Measurements from ENCODE around the gene FLACC1.
"Not testable (repeated sequence)": the region's sequence is repeated elsewhere in the genome, so short reads cannot be mapped to it uniquely, and the experiment has no call there.

Gene FLACC1

DNA sequence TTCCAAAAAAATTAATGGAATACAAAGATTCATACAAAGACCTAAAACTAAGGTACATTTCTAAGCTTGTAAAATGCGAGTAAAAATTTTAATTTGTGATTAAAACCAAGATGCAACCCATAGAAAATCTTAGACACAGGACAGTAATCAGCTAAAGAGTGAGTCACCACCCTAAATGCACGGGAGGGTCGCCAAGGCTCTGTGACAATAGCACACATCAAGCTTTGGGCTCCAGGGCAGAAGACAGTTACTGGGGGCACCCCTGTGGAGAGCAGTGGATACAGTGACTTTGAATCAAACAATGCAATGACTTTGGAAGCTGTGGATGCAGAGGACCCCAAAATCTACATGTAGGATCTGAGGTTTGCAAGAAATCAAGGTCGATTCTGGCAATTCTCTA is 7.5 kb downstream of the FLACC1 start:
- no peak for DNase-seq (ENCODE audit: low read depth)

DNA sequence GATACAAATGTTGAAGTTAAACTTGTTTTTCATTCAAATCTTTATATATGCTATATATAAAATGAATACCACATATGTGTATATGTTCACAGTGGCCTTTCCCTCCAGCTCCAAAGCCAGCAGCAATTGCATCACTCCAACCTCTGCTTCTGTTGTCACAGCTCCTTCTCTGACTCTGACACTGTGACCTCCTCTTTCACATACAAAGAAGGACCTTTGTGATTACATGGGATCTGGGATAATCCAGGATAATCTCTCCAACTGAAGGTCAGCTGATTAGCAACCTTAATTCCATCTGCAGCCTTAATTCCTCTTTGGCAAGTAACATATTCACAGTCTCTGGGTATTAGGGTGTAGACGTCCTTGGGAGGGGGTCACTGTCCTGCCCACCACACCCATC is 8.4 kb downstream of the FLACC1 start:
- DNase-seq (ENCODE audit: low read depth): no peak

DNA sequence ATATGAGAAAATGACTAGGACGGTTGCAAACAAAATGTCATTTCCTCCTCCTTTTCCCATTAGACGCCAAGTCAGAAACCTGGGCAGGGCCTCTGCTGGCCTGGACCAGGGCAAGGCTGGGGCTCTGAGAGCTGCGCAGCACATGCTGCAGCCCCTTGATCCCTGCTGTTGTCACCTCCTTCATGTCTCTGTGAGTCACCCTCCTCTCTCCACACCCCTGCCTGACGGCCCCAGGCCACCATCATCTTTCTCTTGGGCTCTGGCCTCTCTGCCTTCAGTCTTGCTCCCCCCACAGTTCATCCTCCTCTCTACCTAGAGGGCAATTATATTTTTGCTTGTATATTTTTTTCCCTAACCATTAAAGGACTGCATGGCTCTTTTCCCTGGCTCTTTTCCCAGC is 10.0 kb downstream of the FLACC1 start:
- no peak for DNase-seq (ENCODE audit: low read depth)

DNA sequence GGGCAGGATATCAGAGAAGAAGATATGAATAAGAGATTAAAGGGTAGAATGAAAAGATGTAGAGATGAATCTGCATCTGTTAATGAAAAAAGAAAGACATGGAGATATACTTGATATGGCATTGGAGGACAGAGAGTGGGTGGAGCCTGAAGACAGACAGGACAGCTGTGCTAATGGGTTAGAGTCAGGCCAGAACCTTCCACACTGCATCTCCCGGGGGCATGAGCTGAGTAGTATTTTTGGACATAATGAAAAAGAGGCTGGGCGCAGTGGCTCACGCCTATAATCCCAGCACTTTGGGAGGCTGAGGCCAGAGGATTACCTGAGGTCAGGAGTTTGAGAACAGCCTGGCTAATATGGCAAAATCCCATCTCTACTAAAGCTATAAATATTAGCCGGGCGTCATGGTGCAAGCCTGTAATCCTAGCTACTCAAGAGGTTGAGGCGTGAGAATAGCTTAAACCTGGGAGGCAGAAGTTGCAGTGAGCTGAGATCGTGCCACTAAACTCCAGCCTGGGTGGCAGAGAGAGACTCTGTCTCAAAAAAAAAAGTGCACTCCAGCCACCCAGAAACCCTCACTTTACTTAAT is 11.4 kb downstream of the FLACC1 start:
- DNase-seq (ENCODE audit: low read depth): no peak

DNA sequence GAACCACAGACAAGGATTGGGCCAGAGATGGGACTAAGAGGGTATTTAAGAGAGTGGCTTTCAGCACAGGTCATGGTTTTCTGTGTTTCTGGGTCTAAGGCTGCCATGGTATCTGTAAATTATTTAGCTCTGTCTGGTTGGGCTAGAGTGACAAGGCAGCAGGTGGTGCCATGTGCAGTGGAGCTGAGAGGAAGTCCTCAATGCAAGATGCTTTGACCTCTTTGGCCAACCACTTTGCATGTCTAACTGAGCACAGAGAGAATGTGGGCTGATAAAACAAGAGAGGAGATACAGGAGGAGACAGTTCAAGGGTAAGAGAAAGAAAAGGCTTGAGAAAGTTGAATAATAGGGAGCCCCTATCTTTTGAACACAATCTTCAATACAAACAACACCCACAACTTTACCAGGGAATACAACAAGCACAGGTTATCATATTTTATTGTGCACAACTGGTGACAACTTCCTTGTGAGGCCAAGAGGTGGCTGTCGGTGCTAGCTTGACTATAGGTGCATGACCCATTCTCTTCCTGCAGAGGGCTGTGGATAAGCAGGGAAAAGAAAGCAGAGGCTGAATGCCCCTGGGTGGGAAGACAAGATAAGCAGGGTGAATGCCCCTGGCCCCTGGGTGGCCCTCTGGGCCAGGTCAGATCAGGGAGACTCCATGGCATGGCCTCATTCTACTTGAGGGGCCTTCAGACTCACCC is 12.3 kb downstream of the FLACC1 start:
- no peak for DNase-seq (ENCODE audit: low read depth)

DNA sequence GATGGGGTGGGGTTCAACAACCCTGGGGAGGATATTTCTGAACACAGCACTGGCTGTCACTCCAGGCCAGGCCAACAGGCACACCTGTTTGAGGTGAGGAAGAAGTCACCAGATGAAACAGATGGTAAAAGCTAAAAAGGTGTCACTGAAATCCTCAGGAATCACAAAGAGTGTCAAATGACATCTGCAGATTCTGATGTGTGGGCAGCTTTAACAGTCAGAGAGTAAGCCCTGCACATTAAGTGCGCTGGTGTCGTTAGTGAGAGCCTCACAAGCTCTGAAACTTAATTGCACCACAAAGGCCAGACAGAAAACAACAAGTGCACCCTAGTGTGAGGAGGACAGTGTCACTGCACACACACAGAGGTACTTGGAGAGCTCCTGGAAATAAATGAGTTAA is 13.6 kb downstream of the FLACC1 start:
- no peak for DNase-seq (ENCODE audit: low read depth)

DNA sequence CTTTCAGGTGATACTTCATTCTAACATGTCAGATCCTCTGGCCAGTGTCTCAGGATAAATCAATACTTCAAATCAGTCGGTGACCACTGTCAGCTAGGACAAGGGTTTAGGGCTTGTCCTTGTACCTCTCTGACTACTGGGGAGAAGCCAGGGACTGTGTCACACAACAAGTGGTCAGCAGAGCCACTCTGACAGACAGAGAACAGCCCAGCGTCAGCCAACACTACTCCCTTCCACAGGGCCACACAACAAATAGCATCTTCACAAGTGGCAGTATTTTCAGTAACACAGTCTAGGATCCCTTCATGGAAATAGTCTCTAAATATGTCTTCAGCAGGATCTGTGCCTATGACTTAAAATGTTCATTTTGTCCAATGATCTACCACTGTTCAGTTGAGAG is 14.2 kb downstream of the FLACC1 start:
- no peak for DNase-seq (ENCODE audit: low read depth)

DNA sequence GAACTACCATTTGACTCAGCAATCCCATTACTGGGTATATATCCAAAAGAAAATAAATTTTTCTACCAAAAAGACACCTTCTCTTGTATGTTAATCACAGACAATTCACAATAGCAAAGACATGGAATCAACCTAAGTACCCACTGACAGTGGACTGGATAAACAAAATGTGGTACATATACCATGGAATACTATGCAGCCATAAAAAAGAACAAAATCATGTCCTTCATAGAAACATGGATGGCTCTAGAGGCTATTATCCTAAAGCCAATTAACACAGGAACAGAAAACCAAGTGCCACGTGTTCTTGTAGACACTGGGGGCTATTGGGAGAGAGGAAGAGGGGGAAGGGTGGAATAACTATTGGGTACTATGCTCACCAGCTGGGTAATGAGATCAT is 27.7 kb downstream of the FLACC1 start:
- DNase-seq (ENCODE audit: low read depth): no peak

DNA sequence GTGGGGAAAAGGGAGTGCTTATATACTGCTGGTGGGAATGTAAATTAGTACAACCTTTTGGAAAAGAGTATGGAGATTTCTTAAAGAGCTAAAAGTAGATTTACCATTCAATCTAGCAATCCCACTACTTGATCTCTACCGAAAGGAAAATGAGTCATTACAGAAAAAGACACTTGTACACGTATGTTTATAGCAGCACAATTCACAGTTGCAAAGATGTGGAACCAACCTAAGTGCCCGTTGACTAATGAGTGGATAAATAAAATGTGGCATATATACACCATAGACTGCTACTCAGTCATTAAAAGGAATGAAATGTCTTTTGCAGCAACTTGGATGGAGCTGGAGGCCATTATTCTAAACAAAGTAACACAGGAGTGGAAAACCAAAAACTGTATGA is 29.5 kb downstream of the FLACC1 start:
- no peak for DNase-seq (ENCODE audit: low read depth)

DNA sequence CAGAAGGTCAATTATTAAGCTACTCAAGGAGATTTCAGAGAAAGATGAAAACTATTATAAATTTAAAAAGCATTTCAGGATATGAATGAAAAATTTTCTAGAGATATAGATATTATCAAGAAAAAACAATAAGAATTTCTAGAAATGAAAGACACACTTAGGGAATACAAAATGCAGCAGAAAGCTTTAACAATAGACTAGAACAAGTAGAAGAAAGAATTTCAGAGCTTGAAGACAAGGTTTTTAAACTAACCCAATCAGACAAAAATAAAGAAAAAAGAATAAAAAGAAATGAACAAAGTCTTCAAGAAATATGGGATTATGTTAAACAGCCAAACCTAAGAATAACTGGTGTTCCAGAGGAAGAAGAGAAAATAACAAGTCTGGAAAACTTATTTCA is 34.4 kb downstream of the FLACC1 start:
- DNase-seq (ENCODE audit: low read depth): no peak

DNA sequence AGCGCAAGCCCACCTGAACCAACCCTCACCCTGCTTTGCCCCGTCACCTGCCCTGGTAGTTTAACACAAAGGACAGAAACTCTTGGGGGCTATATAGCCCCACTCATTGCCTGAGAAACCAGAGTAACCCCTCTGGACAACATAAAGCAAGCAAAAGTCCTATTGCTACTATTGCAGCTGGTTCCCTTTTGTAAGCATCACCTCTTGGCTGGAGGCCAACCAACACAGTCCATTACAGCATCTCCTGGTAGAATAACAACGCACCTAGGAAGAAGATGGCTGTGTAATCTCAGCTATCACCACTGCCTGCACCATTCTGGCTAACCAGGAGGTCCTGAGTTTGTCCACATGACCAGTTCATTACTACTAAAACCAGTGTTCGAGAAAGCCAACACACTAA is 36.4 kb downstream of the FLACC1 start:
- DNase-seq (ENCODE audit: low read depth): no peak

DNA sequence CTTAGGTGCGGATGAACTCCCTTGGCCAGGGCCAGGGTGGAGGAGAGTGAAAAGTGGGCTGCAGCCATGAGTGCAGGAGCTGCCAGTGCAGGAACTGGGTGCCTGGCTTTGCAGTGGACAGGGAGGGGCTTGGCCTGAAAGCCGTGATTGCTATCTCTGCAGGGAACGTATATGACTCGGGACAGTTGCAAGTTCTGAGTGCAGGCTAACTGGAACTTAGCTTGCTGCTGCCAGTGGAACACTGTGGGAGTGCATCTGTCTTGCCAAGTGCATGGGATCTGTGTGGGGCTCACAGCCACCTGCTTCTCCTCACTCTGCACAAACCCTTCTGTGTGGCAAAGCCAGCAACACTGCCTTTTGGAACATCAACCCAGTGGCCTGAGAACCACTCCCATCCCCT is 36.9 kb downstream of the FLACC1 start:
- no peak for DNase-seq (ENCODE audit: low read depth)

DNA sequence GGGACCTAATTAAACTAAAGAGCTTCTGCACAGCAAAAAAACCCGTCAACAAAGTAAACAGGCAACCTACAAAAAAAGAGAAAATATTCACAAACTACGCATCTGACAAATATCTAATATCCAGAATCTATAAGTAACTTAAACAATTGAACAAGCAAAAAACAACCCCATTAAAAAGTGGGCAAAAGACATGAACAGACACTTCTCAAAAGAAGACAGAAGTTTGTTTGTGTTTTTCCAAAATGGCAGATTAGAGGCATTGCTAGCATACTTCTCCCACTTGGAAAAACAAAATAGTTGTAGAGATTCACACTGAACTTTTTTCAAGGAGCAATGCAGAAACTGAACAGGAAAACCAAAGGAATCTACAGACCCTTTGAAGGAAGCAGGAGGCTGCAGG is 37.6 kb downstream of the FLACC1 start:
- DNase-seq (ENCODE audit: low read depth): no peak

DNA sequence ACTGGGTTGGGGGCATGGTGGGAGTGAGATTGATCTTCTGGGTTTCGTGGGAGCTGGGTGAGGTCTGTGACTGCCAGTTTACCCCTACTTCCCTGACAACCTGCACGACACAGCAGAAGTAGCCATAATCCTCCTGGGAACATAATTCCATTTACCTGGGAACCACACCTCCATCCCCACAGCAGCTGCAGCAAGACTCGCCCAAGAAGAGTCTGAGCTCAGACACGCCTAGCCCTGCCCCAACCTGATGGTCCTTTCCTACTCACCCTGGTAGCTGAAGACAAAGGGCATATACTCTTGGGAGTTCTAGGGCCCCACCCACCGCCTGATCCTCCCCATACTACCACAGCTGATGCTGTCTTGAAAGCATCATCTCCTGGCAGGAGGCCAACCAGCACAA is 43.8 kb downstream of the FLACC1 start:
- no peak for DNase-seq (ENCODE audit: low read depth)

DNA sequence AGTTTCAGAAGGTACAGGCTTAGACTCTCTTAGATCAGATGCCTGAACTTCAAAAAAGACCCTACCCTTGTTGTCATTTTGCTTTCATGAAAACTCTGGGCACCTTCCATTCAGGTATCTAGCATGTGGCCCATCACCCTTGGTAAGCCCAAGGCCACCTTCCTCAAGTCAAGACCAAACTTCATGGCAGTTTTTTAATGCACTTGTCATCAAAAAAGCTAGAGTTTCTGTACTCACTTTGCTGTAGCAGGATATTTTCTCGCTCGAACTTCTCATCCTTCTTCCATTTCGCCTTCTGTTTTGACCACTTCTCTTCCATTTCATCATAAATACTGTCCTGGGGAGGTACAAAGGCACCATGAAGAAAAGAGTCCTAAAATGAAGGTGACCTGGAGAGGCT is 48.2 kb downstream of the FLACC1 start:
- DNase-seq (ENCODE audit: low read depth): no peak

DNA sequence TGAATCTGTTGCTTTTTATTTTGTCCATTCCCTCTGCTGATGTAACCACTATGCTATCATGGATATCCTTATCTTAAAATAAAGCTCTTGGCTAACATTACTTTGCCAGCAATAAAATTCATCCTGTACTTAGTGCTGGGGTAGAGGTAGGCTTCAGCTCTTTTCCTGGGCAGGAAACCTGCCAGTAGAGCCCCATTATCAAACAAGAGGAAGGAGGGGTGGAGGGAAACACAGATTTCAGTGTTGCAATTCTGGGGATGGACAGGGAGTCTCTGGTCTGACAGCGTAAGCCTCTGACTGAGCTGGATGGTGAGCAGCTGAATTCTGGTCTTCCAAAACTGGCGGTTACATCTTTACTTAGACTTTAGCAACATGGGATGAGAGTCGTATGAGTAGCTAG is 49.3 kb downstream of the FLACC1 start:
- DNase-seq (ENCODE audit: low read depth): no peak

DNA sequence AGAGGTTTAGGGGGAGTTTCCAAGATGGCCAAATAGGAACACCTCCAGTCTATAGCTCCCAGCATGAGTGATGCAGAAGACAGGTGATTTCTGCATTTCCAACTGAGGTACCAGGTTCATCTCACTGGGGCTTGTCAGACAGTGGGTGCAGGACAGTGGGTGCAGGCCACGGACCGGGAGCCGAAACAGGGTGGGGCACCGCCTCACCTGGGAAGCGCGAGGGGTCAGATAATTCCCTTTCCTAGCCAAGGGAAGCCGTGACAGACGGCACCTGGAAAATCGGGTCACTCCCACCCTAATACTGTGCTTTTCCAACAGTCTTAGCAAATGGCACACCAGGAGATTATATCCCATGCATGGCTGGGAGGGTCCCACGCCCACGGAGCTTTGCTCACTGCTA is 57.2 kb downstream of the FLACC1 start:
- DNase-seq (ENCODE audit: low read depth): not testable (repeated sequence)

DNA sequence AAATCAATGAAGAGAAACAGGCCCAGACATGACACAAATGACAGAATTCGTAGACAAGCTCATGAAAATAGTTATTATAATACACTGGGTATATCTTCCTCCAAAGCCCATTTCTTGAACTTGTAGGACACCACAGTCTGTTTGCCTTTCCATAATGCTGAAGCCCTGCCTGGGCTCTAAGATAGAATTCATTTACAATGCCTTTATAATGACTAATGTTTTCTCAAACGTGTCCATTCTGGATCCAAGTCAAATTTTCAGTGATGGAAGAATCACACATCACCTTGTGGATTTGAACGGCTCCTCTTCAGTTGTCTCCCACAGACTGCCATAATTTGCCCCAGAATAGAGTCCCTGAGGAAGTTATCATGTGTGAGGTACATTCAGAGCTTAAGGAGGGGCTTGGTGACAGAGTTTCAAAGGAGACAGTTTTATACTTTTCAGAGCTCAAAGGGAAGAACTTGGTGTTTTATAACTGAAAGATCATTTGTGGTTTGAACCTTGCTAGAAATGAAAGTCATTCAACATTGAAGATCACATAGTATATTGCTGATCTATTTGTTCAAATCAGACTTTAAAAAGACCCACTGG is 58.6 kb downstream of the FLACC1 start:
- DNase-seq (ENCODE audit: low read depth): no peak

DNA sequence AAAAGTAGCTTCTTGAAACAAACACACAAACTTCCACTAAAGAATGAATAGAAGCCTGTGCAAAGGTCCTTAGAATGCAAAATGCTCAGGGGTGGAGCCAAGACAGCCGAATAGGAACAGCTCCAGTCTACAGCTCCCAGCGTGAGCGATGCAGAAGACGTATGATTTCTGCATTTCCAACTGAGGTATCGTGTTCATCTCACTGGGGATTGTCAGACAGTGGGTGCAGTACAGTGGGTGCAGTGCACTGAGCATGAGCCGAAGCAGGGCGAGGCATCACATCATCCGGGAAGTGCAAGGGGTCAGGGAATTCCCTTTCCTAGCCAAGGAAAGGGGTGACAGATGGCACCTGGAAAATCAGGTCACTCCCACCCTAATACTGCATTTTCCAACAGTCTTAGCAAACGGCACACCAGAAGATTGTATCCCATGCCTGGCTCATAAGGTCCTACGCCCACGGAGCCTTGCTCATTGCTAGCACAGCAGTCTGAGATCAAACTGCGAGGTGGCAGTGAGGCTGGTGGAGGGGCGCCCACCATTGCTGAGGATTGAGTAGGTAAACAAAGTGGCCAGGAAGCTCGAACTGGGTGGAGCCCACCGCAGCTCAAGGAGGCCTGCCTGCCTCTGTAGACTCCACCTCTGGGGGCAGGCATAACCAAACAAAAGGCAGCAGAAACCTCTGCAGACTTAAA is 66.5 kb downstream of the FLACC1 start:
- not testable (repeated sequence) for DNase-seq (ENCODE audit: low read depth)

DNA sequence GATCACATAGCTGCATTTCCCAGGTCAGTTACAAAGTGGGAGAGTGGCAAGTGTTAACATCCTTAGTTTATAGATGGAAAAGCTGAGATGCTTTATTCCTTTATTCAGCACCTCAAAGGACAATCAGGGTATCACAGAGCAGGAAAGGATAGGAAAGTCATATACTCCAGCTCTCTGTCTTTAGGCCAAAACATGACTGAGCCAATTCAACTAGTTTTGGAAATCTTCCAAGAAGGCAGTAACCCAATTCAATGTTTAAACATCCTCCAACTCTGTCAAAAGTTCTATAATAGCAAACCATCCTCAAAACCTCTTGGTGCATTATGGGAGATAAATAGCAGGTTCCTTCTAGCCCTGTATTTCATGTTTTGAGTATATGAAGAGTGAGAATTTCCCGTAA is 71.6 kb downstream of the FLACC1 start:
- no peak for DNase-seq (ENCODE audit: low read depth)

DNA sequence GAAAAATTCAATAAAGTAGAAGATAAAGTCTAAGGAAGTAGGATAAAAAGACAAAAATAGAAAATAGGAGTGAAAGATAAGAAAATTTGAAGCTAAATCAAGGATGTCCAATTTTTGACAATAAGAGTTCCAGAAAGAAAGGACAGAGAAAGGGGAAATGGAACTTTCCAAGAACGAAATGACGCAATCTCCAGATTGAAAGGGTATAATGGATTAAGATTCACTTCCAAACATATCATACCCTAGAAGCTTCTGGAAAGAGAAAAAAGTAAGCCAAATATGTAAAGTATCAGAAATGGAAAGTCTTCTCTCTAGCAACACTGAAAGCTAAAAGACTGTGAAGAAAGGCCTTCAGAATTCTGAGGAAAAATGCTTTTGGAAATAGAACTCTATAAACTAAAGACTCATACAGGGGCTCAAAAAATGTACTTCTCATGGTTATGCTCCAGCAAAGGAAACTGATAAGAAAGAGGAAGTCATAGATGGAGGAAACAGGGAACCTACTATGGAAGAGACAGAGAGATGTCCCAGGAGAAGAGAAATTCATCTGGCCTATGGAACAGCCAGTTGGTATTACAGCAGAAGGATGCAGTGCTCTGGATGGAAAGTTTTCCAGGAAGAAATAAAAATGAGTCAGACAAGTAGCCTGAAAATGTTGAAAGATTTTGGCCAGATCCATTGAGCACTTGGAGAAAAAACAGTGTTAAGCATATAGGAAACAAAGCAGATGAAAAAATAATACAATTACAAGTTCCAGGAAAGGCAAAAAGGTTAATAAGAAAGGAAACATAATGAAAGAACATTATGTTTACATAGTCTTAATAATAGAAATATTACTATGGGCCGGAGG is 76.7 kb downstream of the FLACC1 start:
- no peak for DNase-seq (ENCODE audit: low read depth)

DNA sequence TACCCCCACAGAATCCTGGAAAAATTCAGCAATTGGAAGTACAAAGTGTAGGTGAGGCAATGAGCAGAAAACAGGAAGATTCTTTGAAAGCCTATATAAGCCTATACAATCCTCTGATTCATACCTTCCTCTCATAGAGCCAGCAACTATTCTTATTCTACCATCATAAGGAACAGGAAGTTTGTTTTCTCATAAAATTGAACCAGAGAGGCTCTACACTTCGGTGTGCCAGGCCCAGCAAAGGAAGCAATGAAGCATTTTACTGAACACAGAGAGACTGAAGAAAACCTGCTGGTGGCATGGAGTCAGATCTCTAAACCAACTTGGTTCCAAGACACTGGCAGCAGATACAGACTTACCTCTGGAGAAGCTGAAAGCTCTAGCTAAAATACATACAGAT is 78.1 kb downstream of the FLACC1 start:
- DNase-seq (ENCODE audit: low read depth): no peak

Measured in fibroblast of gingiva (primary cell).